Vagina (tissue), 2 donors: ENCODE results near the gene TAF1.

ENCODE experiments used
- CTCF ChIP-seq, 3 experiments: fragments of 450-650 bp in 2 of 3; fragments of 200-600 bp in 1 of 3; sonication (generic) in 1 of 3; IDR thresholded peaks; one replicate each; pipeline ENCODE4 v1.5.1; 2017 to 2019; ENCODE audit warnings: antibody characterized with exemption in 3 of 3, mild to moderate bottlenecking in 2 of 3, moderate library complexity in 2 of 3
- POLR2A ChIP-seq, 2 donors: fragments of 450-650 bp; IDR thresholded peaks; one replicate each; pipeline ENCODE4 v1.6.1; 2017; ENCODE audit warnings: antibody characterized with exemption in 2 of 2, mild to moderate bottlenecking in 2 of 2, moderate library complexity in 2 of 2
- POLR2AphosphoS5 ChIP-seq, 2 donors: sonication (generic); formaldehyde crosslinking; IDR thresholded peaks; one replicate each; pipeline ENCODE4 v1.9.0; 2017; ENCODE audit warnings: antibody characterized with exemption in 2 of 2, mild to moderate bottlenecking in 2 of 2, low read depth in 1 of 2; ENCODE audit not compliant: insufficient read depth in 1 of 2

- TF ChIP-seq CTCF (IDR thresholded peaks at IDR 0.05) (no peak), POLR2AphosphoS5 (IDR thresholded peaks at IDR 0.05; ENCODE audit: insufficient read depth in 1 of 2, low read depth in 1 of 2) (no peak), POLR2A (IDR thresholded peaks at IDR 0.05) (no peak)
Observed at GRCh38 chrX:71504346-71504745, 138.2 kb downstream of the TAF1 start.
